ENCODE measurements around the gene ETFDH. TPM values are rescaled to one million over a fixed set of nuclear protein-coding genes. Genes with fewer than 3 reads are reported as not detected.

Gene ETFDH
- total and polyA plus RNA-seq, 10 of the 15 experiments (the other 5 are each of a cell fraction or from before 2014, with no cell fraction given) = 10.9 to 30.4 (median 20.6) TPM

- TF ChIP-seq SREBF1 (IDR thresholded peaks at IDR 0.05; ENCODE audit: low read length) (no peak), SRF (IDR thresholded peaks at IDR 0.05; ENCODE audit: low read depth in 2 of 2, low read length in 2 of 2) (no peak), NR2C2 (IDR thresholded peaks at IDR 0.05; ENCODE audit: borderline replicate concordance, control insufficient read depth, insufficient read length, low read depth) (no peak), MYB (IDR thresholded peaks at IDR 0.05; ENCODE audit: borderline replicate concordance, low read depth, low read length) (no peak), STAT1 (conservative IDR thresholded peaks at IDR 0.05) (no peak), ZNF687 (IDR thresholded peaks at IDR 0.05) (no peak), NR2F1 (conservative IDR thresholded peaks at IDR 0.05) (no peak), ZBTB4 (CRISPR knock-in tag; IDR thresholded peaks at IDR 0.05) (no peak), EGR1 (IDR thresholded peaks at IDR 0.05; ENCODE audit: borderline replicate concordance in 1 of 2, low read depth in 2 of 2, low read length in 2 of 2) (no peak), MXI1 (IDR thresholded peaks at IDR 0.05; ENCODE audit: low read depth, low read length) (no peak), YBX1 (IDR thresholded peaks at IDR 0.05) (no peak), ZNF217 (IDR thresholded peaks at IDR 0.05) (no peak), SKIL (IDR thresholded peaks at IDR 0.05; ENCODE audit: low read depth, poor library complexity, severe bottlenecking) (no peak), WRNIP1 (IDR thresholded peaks at IDR 0.05; ENCODE audit: borderline replicate concordance, low read depth, low read length) (no peak)
Measured at GRCh38 chr4:158738866-158739265, 66.8 kb downstream of the ETFDH start.

More at GRCh38 chr4:158738866-158739265, 66.8 kb downstream of the ETFDH start:
- ATAC-seq (no peak), DNase-seq (ENCODE audit: low read depth, low spot score) (no peak), FAIRE-seq (no peak)
- Histone ChIP-seq H4K20me1 (ENCODE audit: control insufficient read depth, insufficient read depth) (no peaks in the 10 kb centered on the region), H3K4me2 (ENCODE audit: control insufficient read depth, insufficient read depth) (no peak overlapping the region), H3K79me2 (ENCODE audit: control insufficient read depth, insufficient read depth, low read length) (no peaks in the 10 kb centered on the region), H3K27me3 (replicated peaks in 1 of 2; ENCODE audit: control insufficient read depth in 2 of 2, insufficient read depth in 2 of 2, low read length in 1 of 2) (0 out of 4 replicates have a peak, but pooled peaks cover 0 to 4% of the 10 kb centered on the region in 2 experiments), H3K9me3 (replicated peaks; ENCODE audit: control insufficient read depth, insufficient read depth, low read length) (no peaks in the 10 kb centered on the region), H2AFZ (ENCODE audit: control insufficient read depth, low read depth, low read length) (no peak overlapping the region), H3K27ac (ENCODE audit: control insufficient read depth, insufficient read depth) (no peak overlapping the region), H3K9ac (ENCODE audit: control insufficient read depth, insufficient read depth, low read length) (no peak overlapping the region), H3K4me3 (no peak overlapping the region), H3K4me1 (ENCODE audit: control insufficient read depth, insufficient read depth, low read length) (no peaks in the 10 kb centered on the region), H3K36me3 (ENCODE audit: control insufficient read depth in 2 of 2, insufficient read depth in 2 of 2, low read length in 1 of 2) (no peaks in the 10 kb centered on the region)
- ChIA-PET POLR2A (no interaction called here), SMC1A (ENCODE audit: uncharacterized antibody, unreplicated experiment) (interaction anchor here (0.6 to 0.7 kb wide), 2 partner anchors 17 to 59 kb away, joined by 3 read pairs; no protein-coding TSS in a partner anchor), CTCF (interaction anchor here (0.9 kb wide), 1 partner anchor 107 kb away, joined by 3 read pairs; no protein-coding TSS in a partner anchor), RAD21 (ENCODE audit: unreplicated experiment) (interaction anchor here (1.3 kb wide), 1 partner anchor 277 kb away, joined by 3 read pairs; no protein-coding TSS in a partner anchor)
- in situ Hi-C loops (cut with MboI) = no loop called here
- intact Hi-C loops (cut with micrococcal nuclease; ENCODE audit: unreplicated experiment) = no loop called here
- BruUV-seq (replicated peaks) = no TSS peak
- 98% methylated on average over 2 of the region's 2 CpGs for WGBS (ENCODE audit: insufficient coverage, insufficient replicate concordance, low lambda C conversion rate, missing lambda C conversion rate)

Measured in GM12878 (cell line).